ENCODE results near the gene POR.
"Not testable (repeated sequence)": the region's sequence is repeated elsewhere in the genome, so short reads cannot be mapped to it uniquely, and the experiment has no call there.

The POR gene

DNA sequence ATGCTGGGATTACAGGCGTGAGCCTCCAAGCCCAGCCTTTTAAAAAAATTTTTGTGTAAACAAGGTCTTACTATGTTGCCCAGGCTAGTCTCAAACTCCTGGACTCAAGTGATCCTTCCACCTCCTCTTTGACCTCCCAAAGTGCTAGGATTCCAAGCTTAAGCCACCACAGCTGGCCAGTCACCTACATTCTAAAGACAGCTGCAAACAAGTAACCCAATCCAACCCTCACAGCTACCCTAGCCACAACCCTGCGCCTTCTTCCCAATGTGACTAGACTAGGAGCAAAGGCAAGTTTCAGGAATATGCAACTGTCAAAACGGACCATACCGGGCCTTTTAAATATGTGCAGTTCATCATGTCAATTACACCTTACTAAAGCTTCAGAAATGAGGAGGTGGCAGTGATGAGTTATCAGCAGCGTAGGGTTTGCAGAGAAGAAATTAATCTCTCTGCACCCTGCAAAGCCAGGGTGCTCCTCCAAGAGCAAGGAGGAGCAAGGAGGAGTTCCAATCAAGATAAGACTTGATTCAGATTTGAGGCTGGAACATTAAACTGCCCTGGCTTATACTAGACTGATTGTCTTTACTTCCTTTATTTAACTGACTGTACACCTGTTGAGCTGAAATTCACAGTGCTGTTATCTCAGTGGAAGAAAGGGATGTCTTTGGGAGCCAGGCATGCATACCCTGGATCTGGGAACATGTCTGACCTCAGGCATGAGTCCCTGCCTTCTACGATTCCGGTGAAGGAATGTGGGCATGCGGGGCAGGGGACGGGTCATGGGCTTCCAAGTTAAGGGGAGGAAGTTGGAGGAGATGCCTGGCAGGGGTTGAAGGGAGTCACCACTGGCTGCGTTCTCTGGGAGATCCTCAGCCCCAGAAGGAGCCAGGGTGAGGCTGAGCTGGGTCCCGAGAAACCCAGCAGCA is 95.0 kb downstream of the POR start:
- peaks cover 33% of the 10 kb centered on the region for H3K4me1 Mint-ChIP-seq
- no peaks in the 10 kb centered on the region for H3K27me3 Mint-ChIP-seq

GRCh38 chr7:76011442-76011861 is 96.5 kb downstream of the POR start:
- Mint-ChIP-seq H3K27me3 (no peaks in the 10 kb centered on the region), H3K4me3 (no peak overlapping the region), H3K4me1 (peaks cover 33% of the 10 kb centered on the region), H3K27ac (ENCODE audit: low read depth) (no peak overlapping the region), H3K36me3 (ENCODE audit: insufficient read depth) (peaks cover 5% of the 10 kb centered on the region), H3K9me3 (no peaks in the 10 kb centered on the region)
- no peak for ATAC-seq (replicated peaks; ENCODE audit: extremely low read depth, poor library complexity, severe bottlenecking)
- no peak for DNase-seq (ENCODE audit: low spot score in 2 of 2)

More for the DNA sequence above, 95.0 kb downstream of the POR start:
- DNase-seq (ENCODE audit: low spot score in 2 of 2), result no peak
- Mint-ChIP-seq H3K4me3 (peak overlapping the region; percentile 70), H3K9me3 (no peaks in the 10 kb centered on the region), H3K27ac (ENCODE audit: low read depth) (peak overlapping the region; percentile 86), H3K36me3 (ENCODE audit: insufficient read depth) (peaks cover 3% of the 10 kb centered on the region)
- ATAC-seq (replicated peaks; ENCODE audit: extremely low read depth, poor library complexity, severe bottlenecking), result no peak

DNA sequence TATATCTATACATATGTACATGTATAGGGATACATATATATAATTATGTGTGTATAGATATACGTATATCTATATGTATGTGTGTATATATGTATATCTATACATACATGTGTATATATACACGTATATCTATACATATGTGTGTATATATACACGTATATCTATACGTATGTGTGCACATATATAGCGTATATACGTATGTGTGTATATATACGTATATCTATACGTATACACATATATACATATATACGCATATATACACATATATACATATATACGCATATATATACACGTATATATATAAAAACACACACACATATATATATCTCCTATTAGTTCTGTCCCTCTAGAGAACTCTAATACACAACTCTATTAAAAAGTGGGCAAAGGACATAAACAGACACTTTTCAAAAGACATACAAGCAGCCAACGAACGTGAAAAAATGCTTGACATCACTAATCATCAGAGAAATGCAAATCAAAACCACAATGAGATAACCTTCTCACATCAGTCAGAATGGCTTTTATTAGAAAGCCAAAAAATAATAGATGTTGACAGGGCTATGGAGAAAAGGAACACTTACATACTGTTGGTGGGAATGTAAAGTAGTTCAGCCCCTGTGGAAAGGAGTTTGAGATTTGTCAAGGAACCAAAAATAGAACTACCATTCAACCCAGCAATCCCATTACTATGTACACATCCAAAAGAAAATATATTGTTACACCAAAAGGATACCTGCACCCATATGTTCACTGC is 101.4 kb downstream of the POR start:
- DNase-seq (ENCODE audit: low spot score in 2 of 2), result no peak
- no peaks in the 10 kb centered on the region for H3K27me3 Mint-ChIP-seq
- H3K36me3 Mint-ChIP-seq (ENCODE audit: insufficient read depth), result peaks cover 2% of the 10 kb centered on the region
- ATAC-seq (replicated peaks; ENCODE audit: extremely low read depth, poor library complexity, severe bottlenecking), result no peak
- no peak overlapping the region for H3K4me3 Mint-ChIP-seq
- no peaks in the 10 kb centered on the region for H3K9me3 Mint-ChIP-seq
- H3K4me1 Mint-ChIP-seq, result peaks cover 13% of the 10 kb centered on the region
- H3K27ac Mint-ChIP-seq (ENCODE audit: low read depth), result no peak overlapping the region

GRCh38 chr7:76018520-76018919 is 103.6 kb downstream of the POR start:
- H3K27ac Mint-ChIP-seq (ENCODE audit: low read depth); DNase-seq (ENCODE audit: low spot score in 2 of 2); H3K36me3 Mint-ChIP-seq (ENCODE audit: insufficient read depth); H3K27me3 Mint-ChIP-seq; H3K9me3 Mint-ChIP-seq; ATAC-seq (replicated peaks; ENCODE audit: extremely low read depth, poor library complexity, severe bottlenecking); H3K4me1 Mint-ChIP-seq; H3K4me3 Mint-ChIP-seq: not testable (repeated sequence)

- H3K36me3 Mint-ChIP-seq (ENCODE audit: insufficient read depth), result peaks cover 4% of the 10 kb centered on the region
- H3K27me3 Mint-ChIP-seq, result no peaks in the 10 kb centered on the region
- H3K9me3 Mint-ChIP-seq, result no peaks in the 10 kb centered on the region
- no peak overlapping the region for H3K27ac Mint-ChIP-seq (ENCODE audit: low read depth)
- ATAC-seq (replicated peaks; ENCODE audit: extremely low read depth, poor library complexity, severe bottlenecking) (no peak), DNase-seq (ENCODE audit: low spot score in 2 of 2) (peak; percentile 51 to 63)
- no peak overlapping the region for H3K4me3 Mint-ChIP-seq
- H3K4me1 Mint-ChIP-seq, result peaks cover 8% of the 10 kb centered on the region
Measured at GRCh38 chr7:76020031-76020714, 105.2 kb downstream of the POR start.

DNA sequence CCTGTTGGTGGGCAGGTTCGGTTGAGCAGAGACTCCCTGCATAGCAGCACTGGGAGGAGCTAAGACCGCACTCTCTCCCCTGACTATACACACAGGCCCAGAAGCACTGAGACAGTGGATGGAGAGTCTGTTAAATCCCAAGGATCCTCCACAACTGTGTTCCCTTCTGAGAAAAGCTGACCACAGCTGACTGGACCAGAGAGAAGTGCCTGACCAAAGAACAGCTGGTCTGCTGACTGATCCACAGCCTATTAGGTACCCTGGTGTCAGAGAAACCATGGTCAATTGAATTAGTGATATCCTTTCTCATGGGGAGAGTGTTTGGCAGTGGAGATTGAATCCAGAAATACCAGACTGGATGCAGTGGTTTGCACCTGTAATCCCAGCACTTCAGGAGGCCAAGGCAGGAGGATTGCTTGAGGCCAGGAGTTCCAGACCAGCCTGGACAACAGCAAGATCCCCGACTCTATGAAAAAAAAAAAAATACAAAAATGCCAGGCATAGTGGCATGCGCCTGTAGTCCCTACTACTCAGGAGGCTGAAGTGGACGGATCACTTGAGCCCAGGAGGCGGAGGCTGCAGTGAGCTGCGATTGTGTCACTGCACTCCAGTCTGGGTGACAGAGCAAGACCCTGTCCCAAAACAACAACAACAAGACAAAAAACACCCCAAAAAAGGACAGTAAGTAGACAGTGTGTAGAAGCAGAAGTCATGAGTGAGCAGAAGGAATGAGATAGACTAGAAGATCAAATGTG is 107.2 kb downstream of the POR start:
- DNase-seq (ENCODE audit: low spot score in 2 of 2) (no peak), ATAC-seq (replicated peaks; ENCODE audit: extremely low read depth, poor library complexity, severe bottlenecking) (no peak)
- Mint-ChIP-seq H3K4me1 (peaks cover 8% of the 10 kb centered on the region), H3K27ac (ENCODE audit: low read depth) (peak overlapping the region; percentile 13), H3K36me3 (ENCODE audit: insufficient read depth) (peaks cover 5% of the 10 kb centered on the region), H3K27me3 (no peaks in the 10 kb centered on the region), H3K9me3 (no peaks in the 10 kb centered on the region), H3K4me3 (no peak overlapping the region)

DNA sequence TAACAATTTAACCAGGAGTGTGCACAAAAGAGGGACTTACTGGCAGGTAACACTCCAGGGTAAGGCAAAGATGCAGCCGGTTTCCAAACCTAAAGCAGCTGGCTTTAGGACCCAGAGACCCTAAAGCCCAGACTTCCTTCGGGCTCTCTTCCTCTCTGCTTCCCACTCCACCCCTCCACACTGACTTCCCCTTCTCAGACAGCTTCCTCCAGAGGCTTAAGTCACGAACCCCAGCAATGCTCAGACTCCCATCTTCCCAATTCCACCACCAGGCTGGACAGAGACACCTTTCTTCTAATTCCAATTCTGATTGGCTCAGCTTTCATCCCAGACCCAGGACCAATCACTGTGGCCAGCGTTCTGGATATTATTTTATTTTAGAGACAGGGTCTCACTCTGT is 108.0 kb downstream of the POR start:
- no peak for DNase-seq (ENCODE audit: low spot score in 2 of 2)
- Mint-ChIP-seq H3K36me3 (ENCODE audit: insufficient read depth) (peaks cover 5% of the 10 kb centered on the region), H3K27ac (ENCODE audit: low read depth) (no peak overlapping the region), H3K27me3 (no peaks in the 10 kb centered on the region), H3K4me1 (peaks cover 8% of the 10 kb centered on the region), H3K4me3 (no peak overlapping the region), H3K9me3 (no peaks in the 10 kb centered on the region)
- ATAC-seq (replicated peaks; ENCODE audit: extremely low read depth, poor library complexity, severe bottlenecking), result no peak

- H3K36me3 Mint-ChIP-seq (ENCODE audit: insufficient read depth); H3K27ac Mint-ChIP-seq (ENCODE audit: low read depth); H3K27me3 Mint-ChIP-seq; H3K9me3 Mint-ChIP-seq; H3K4me1 Mint-ChIP-seq; DNase-seq (ENCODE audit: low spot score in 2 of 2); ATAC-seq (replicated peaks; ENCODE audit: extremely low read depth, poor library complexity, severe bottlenecking); H3K4me3 Mint-ChIP-seq: not testable (repeated sequence)
Measured at GRCh38 chr7:76029682-76030081, 114.7 kb downstream of the POR start.

- peaks cover 6% of the 10 kb centered on the region for H3K4me1 Mint-ChIP-seq
- H3K27me3 Mint-ChIP-seq, result no peaks in the 10 kb centered on the region
- H3K9me3 Mint-ChIP-seq, result no peaks in the 10 kb centered on the region
- DNase-seq (ENCODE audit: low spot score in 2 of 2) (no peak), ATAC-seq (replicated peaks; ENCODE audit: extremely low read depth, poor library complexity, severe bottlenecking) (no peak)
- no peak overlapping the region for H3K4me3 Mint-ChIP-seq
- no peak overlapping the region for H3K27ac Mint-ChIP-seq (ENCODE audit: low read depth)
- peaks cover 5% of the 10 kb centered on the region for H3K36me3 Mint-ChIP-seq (ENCODE audit: insufficient read depth)
Measured at GRCh38 chr7:76031964-76032363, 117.0 kb downstream of the POR start.
